HEK293 (cell line): ENCODE data around the gene TAMALIN.

Experiments
- HOXA7 ChIP-seq: sonication (generic); formaldehyde crosslinking; IDR thresholded peaks from 2 replicates; pipeline ENCODE4 v1.8.1; 2022; ENCODE audit warnings: missing genetic modification reagents, borderline replicate concordance
- OVOL3 ChIP-seq: fragments of 450-650 bp; formaldehyde crosslinking; IDR thresholded peaks from 2 replicates; pipeline ENCODE4 v1.5.1; 2016; ENCODE audit warnings: missing biosample characterization, missing genetic modification characterization
- ZBTB21 ChIP-seq: fragments of 450-650 bp; formaldehyde crosslinking; IDR thresholded peaks from 2 replicates; pipeline ENCODE4 v1.5.1; 2017; ENCODE audit warnings: missing biosample characterization, missing genetic modification characterization
- ZBTB7A ChIP-seq: fragments of 450-650 bp; formaldehyde crosslinking; IDR thresholded peaks from 2 replicates; pipeline ENCODE4 v1.5.1; 2016; ENCODE audit warnings: low read depth, missing biosample characterization, missing genetic modification characterization
- ZNF114 ChIP-seq: fragments of 450-650 bp; formaldehyde crosslinking; IDR thresholded peaks from 2 replicates; pipeline ENCODE4 v1.5.0; 2017; ENCODE audit warnings: missing biosample characterization, missing genetic modification characterization
- ZNF274 ChIP-seq, 2 experiments: fragments of 200-500 bp in 1 of 2; fragments of 450-650 bp in 1 of 2; sonication (Bioruptor generic) in 1 of 2; formaldehyde crosslinking in 1 of 2; IDR thresholded peaks; 2 replicates each; pipeline versions ENCODE4 v1.5.1 to v1.6.1; 2014 to 2016; ENCODE audit warnings: borderline replicate concordance in 1 of 2, inconsistent platforms in 1 of 2, low read length in 1 of 2, missing biosample characterization in 1 of 2, missing genetic modification characterization in 1 of 2
- ZNF302 ChIP-seq: fragments of 450-650 bp; formaldehyde crosslinking; IDR thresholded peaks from 2 replicates; pipeline ENCODE4 v1.5.1; 2016; ENCODE audit warnings: missing biosample characterization, missing genetic modification characterization, low read depth
- ZNF426 ChIP-seq: fragments of 450-650 bp; formaldehyde crosslinking; IDR thresholded peaks from 2 replicates; pipeline ENCODE4 v1.5.1; 2017; ENCODE audit warnings: missing biosample characterization, missing genetic modification characterization, mild to moderate bottlenecking, inconsistent platforms, moderate library complexity
- ZNF596 ChIP-seq: fragments of 450-650 bp; IDR thresholded peaks from 2 replicates; pipeline ENCODE4 v1.5.0; 2018; ENCODE audit warnings: missing biosample characterization, mild to moderate bottlenecking, missing genetic modification characterization, moderate library complexity
- ZNF830 ChIP-seq: fragments of 450-650 bp; IDR thresholded peaks from 2 replicates; pipeline ENCODE4 v1.5.0; 2018; ENCODE audit warnings: missing biosample characterization, missing genetic modification characterization, low read depth, mild to moderate bottlenecking, moderate library complexity
- ZNF843 ChIP-seq: fragments of 450-650 bp; formaldehyde crosslinking; IDR thresholded peaks from 2 replicates; pipeline ENCODE4 v1.5.1; 2016; ENCODE audit warnings: missing biosample characterization, missing genetic modification characterization
- TF ChIP-seq, protein P1 (sequence below): fragments of 450-650 bp; formaldehyde crosslinking; IDR thresholded peaks from 2 replicates; pipeline ENCODE4 v1.5.1; 2016; ENCODE audit warnings: missing biosample characterization, missing genetic modification characterization
- TF ChIP-seq, protein P2 (sequence below): fragments of 450-650 bp; formaldehyde crosslinking; IDR thresholded peaks from 2 replicates; pipeline ENCODE4 v1.5.1; 2016; ENCODE audit warnings: missing biosample characterization, missing genetic modification characterization

DNA sequence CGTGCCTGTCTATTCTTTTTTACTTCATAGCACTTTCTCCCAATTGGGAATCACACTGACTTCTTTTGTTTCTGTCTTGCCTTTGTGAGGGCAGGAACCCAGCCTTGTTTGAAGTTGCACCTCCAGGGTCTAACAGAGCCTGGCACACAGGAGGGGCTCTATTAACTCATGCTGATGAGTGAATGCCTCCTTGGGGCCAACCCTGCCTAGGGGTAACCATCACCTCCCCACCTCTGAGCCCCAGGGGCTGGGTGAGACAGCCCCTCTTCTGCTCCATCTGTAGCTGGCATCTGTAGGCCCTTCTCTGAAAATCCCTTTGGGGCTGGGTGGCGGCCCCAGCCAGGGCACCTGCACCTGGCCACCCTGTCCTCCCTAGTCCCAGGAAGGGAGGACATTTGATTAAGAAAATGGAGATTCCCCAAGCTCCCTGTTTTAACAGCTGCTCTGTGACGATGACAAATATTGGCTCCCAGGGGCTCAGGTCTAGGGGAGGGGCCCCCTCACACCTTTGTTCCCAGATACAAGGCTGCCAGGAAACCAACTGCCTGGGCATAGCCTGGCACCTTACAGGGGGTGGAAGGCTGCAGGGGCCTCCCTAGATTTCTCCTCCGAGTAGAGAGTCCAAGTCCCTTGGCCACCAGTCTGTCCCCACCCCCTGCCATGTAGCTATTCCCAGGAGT is 11.8 kb downstream of the TAMALIN start:
- TF ChIP-seq, protein P1, sequence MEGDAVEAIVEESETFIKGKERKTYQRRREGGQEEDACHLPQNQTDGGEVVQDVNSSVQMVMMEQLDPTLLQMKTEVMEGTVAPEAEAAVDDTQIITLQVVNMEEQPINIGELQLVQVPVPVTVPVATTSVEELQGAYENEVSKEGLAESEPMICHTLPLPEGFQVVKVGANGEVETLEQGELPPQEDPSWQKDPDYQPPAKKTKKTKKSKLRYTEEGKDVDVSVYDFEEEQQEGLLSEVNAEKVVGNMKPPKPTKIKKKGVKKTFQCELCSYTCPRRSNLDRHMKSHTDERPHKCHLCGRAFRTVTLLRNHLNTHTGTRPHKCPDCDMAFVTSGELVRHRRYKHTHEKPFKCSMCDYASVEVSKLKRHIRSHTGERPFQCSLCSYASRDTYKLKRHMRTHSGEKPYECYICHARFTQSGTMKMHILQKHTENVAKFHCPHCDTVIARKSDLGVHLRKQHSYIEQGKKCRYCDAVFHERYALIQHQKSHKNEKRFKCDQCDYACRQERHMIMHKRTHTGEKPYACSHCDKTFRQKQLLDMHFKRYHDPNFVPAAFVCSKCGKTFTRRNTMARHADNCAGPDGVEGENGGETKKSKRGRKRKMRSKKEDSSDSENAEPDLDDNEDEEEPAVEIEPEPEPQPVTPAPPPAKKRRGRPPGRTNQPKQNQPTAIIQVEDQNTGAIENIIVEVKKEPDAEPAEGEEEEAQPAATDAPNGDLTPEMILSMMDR = no peak
- TF ChIP-seq ZBTB7A (tag by site-specific recombination) (no peak), ZBTB21 (tag by site-specific recombination) (no peak), ZNF830 (tag by site-specific recombination) (no peak), ZNF302 (tag by site-specific recombination) (no peak), ZNF596 (tag by site-specific recombination) (no peak), ZNF114 (no peak), ZNF274 (IDR thresholded peaks at IDR 0.05; ENCODE audit: low read length) (no peak), ZNF274 (tag by site-specific recombination; IDR thresholded peaks at IDR 0.05; ENCODE audit: borderline replicate concordance) (no peak), ZNF426 (tag by site-specific recombination) (no peak), OVOL3 (tag by site-specific recombination) (no peak), HOXA7 (CRISPR knock-in tag) (no peak), ZNF843 (tag by site-specific recombination) (no peak)
- TF ChIP-seq, protein P2, sequence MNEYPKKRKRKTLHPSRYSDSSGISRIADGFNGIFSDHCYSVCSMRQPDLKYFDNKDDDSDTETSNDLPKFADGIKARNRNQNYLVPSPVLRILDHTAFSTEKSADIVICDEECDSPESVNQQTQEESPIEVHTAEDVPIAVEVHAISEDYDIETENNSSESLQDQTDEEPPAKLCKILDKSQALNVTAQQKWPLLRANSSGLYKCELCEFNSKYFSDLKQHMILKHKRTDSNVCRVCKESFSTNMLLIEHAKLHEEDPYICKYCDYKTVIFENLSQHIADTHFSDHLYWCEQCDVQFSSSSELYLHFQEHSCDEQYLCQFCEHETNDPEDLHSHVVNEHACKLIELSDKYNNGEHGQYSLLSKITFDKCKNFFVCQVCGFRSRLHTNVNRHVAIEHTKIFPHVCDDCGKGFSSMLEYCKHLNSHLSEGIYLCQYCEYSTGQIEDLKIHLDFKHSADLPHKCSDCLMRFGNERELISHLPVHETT (tag by site-specific recombination) = no peak
